HL-60 (cell line): Measurements from ENCODE around the gene DDAH1.

ENCODE experiments used
- DNase-seq, 2 experiments: peaks; one replicate each; pipeline ENCODE4 v3.0.0-alpha.2; 2010 to 2020; ENCODE audit warnings: low read depth in 1 of 2, low spot score in 1 of 2
- H3K27ac ChIP-seq: fragments of 250-450 bp; sonication (Bioruptor Pico); replicated peaks from 2 replicates; pipeline ENCODE4 v1.5.1; 2020; ENCODE audit warnings: mild to moderate bottlenecking, moderate library complexity
- H3K27me3 ChIP-seq: fragments of 250-450 bp; sonication (Bioruptor Pico); 2 replicates; pipeline ENCODE4 v1.5.1; 2021; ENCODE audit warnings: mild to moderate bottlenecking, moderate library complexity; ENCODE audit not compliant: insufficient read depth, poor library complexity, severe bottlenecking
- H3K4me3 ChIP-seq: replicated peaks from 2 replicates; pipeline ENCODE4 v1.5.1; 2011; ENCODE audit warnings: mild to moderate bottlenecking, control low read depth, low read length; ENCODE audit not compliant: insufficient read depth
- GABPA ChIP-seq: IDR thresholded peaks from 2 replicates; pipeline ENCODE4 v1.6.1; 2012; ENCODE audit warnings: low read depth
- POLR2AphosphoS5 ChIP-seq: IDR thresholded peaks from 2 replicates; pipeline ENCODE4 v1.6.1; 2012; ENCODE audit warnings: low read depth
- SPI1 ChIP-seq: IDR thresholded peaks from 2 replicates; pipeline ENCODE4 v1.6.1; 2012; ENCODE audit warnings: low read depth, mild to moderate bottlenecking, borderline replicate concordance
- TF ChIP-seq, protein P1 (sequence below): IDR thresholded peaks from 2 replicates; pipeline ENCODE4 v1.6.1; 2012; ENCODE audit warnings: low read depth; ENCODE audit not compliant: insufficient replicate concordance
- TF ChIP-seq, protein P2 (sequence below): IDR thresholded peaks from one replicate; pipeline ENCODE4 v1.5.1; 2011; ENCODE audit warnings: low read length, control low read depth, inconsistent platforms; ENCODE audit not compliant: insufficient read depth

DDAH1 gene

DNA sequence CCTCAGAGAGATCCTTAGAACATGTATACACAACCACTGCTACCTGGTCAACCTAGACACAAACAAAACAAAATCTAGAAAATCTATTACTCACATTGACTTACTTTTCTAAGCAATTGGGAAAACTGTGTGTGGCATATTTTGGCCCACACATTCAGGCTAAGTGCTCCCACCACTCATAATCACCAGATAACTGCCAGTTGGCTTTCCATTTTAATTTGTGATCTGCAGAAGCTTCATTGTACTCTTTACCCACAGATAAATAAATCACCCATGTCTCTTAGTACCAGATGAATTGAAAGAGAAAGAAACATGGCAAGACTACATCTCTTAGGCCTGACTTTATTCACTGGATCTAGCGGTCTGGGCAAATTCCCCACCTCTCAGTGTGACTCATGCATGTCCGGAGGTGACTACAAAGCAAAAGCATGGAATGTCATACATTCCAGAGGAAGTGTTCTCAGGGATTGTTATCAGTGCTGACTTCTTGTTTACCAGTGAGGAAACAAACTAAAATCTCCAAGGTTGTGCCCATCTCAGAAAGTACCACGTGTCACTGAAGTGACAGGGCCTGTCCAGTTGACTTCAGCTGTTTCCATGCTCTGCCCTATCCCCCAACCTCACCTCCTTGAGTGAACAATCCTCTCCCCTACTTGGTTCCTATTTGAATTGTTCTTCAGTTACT is 136.1 kb downstream of the DDAH1 start:
- Histone ChIP-seq H3K27me3 (no peaks in the 10 kb centered on the region), H3K27ac (no peak overlapping the region), H3K4me3 (no peak overlapping the region)
- no peak for TF ChIP-seq SPI1
- no peak for DNase-seq

DNA sequence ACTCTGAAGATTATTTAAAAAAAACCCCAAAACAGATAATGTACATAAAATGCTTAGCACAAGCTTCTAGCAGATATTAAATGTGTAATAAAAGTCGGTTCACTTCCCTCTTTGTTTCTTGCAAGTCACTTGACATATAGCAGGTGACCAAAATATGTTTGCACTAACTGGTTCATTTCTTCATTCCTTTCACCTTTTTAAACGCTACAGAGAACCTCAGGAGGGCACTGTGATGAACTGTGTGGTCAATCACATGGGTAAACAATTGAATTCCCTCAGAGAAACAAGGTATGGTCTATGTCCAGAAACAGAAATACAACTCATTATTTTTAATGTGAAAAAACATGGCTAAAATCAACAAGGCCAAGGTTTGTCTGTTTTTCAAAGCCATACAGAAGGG is 137.2 kb downstream of the DDAH1 start:
- Histone ChIP-seq H3K4me3 (no peak overlapping the region), H3K27ac (no peak overlapping the region)
- TF ChIP-seq SPI1 (no peak), GABPA (no peak), POLR2AphosphoS5 (no peak)
- TF ChIP-seq, protein P1, sequence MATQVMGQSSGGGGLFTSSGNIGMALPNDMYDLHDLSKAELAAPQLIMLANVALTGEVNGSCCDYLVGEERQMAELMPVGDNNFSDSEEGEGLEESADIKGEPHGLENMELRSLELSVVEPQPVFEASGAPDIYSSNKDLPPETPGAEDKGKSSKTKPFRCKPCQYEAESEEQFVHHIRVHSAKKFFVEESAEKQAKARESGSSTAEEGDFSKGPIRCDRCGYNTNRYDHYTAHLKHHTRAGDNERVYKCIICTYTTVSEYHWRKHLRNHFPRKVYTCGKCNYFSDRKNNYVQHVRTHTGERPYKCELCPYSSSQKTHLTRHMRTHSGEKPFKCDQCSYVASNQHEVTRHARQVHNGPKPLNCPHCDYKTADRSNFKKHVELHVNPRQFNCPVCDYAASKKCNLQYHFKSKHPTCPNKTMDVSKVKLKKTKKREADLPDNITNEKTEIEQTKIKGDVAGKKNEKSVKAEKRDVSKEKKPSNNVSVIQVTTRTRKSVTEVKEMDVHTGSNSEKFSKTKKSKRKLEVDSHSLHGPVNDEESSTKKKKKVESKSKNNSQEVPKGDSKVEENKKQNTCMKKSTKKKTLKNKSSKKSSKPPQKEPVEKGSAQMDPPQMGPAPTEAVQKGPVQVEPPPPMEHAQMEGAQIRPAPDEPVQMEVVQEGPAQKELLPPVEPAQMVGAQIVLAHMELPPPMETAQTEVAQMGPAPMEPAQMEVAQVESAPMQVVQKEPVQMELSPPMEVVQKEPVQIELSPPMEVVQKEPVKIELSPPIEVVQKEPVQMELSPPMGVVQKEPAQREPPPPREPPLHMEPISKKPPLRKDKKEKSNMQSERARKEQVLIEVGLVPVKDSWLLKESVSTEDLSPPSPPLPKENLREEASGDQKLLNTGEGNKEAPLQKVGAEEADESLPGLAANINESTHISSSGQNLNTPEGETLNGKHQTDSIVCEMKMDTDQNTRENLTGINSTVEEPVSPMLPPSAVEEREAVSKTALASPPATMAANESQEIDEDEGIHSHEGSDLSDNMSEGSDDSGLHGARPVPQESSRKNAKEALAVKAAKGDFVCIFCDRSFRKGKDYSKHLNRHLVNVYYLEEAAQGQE = no peak
- TF ChIP-seq, protein P2, sequence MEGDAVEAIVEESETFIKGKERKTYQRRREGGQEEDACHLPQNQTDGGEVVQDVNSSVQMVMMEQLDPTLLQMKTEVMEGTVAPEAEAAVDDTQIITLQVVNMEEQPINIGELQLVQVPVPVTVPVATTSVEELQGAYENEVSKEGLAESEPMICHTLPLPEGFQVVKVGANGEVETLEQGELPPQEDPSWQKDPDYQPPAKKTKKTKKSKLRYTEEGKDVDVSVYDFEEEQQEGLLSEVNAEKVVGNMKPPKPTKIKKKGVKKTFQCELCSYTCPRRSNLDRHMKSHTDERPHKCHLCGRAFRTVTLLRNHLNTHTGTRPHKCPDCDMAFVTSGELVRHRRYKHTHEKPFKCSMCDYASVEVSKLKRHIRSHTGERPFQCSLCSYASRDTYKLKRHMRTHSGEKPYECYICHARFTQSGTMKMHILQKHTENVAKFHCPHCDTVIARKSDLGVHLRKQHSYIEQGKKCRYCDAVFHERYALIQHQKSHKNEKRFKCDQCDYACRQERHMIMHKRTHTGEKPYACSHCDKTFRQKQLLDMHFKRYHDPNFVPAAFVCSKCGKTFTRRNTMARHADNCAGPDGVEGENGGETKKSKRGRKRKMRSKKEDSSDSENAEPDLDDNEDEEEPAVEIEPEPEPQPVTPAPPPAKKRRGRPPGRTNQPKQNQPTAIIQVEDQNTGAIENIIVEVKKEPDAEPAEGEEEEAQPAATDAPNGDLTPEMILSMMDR = no peak

DNA sequence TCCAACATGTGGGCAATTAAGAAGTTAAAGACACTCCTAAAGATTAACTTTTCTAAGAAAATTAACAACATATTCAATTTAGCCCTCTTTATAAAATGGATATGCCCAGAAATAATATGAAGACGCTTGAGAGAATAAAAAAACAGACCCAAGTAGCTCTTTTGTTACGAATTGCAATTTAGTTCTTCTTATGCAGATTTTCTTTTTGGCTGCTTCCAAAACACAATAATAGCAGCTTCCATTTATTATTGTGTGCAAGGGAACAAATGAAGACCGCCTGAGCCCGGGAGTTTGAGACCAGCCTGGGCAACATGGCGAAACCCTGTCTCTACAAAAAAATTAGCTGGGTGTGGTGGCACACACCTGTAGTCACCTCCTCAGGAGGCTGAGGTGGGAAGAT is 138.1 kb downstream of the DDAH1 start:
- DNase-seq = no peak
- TF ChIP-seq, protein P2 = no peak
- no peak for TF ChIP-seq SPI1
- TF ChIP-seq, protein P1 = no peak
- no peak for TF ChIP-seq GABPA
- no peak for TF ChIP-seq POLR2AphosphoS5
- no peaks in the 10 kb centered on the region for H3K27me3 ChIP-seq
- H3K4me3 ChIP-seq = no peak overlapping the region
- H3K27ac ChIP-seq = no peak overlapping the region

More for the DNA sequence above, 137.2 kb downstream of the DDAH1 start:
- DNase-seq = no peak
- H3K27me3 ChIP-seq = no peaks in the 10 kb centered on the region

- Histone ChIP-seq H3K27ac (no peak overlapping the region), H3K27me3 (no peaks in the 10 kb centered on the region), H3K4me3 (no peak overlapping the region)
- no peak for TF ChIP-seq POLR2AphosphoS5
- TF ChIP-seq, protein P2 = no peak
- TF ChIP-seq SPI1 = no peak
- TF ChIP-seq, protein P1 = no peak
- TF ChIP-seq GABPA = no peak
- no peak for DNase-seq
Measured at GRCh38 chr1:85326336-85326735, 138.6 kb downstream of the DDAH1 start.
